Thyroid gland (tissue), 4 donors: Measurements from ENCODE around the gene ARHGAP22. TPM values are rescaled to one million over a fixed set of nuclear protein-coding genes. Genes with fewer than 3 reads are reported as not detected.
A peak's percentile ranks its signal among the peaks of the same experiment; 100 is the strongest.

Source experiments
- DNase-seq, 2 donors: peaks; one replicate each; pipeline ENCODE4 v3.0.0-alpha.2; 2019
- H3K27ac ChIP-seq, 3 donors: fragments of 200-600 bp; sonication (generic); 1 replicate in 2 of 3; 2 replicates in 1 of 3; pipeline ENCODE4 v1.5.1; 2016 to 2019; ENCODE audit warnings: mild to moderate bottlenecking in 1 of 3, moderate library complexity in 1 of 3
- H3K27me3 ChIP-seq: fragments of 200-600 bp; sonication (generic); one replicate; pipeline ENCODE4 v1.5.1; 2019
- H3K36me3 ChIP-seq, 2 donors: fragments of 200-600 bp; sonication (generic); one replicate each; pipeline ENCODE4 v1.5.1; 2016 to 2019
- H3K4me1 ChIP-seq, 2 donors: fragments of 200-600 bp; sonication (generic); one replicate each; pipeline ENCODE4 v1.5.1; 2017 to 2019
- H3K4me3 ChIP-seq, 3 donors: fragments of 200-600 bp; sonication (generic); replicated peaks in 1 of 3; 1 replicate in 2 of 3; 2 replicates in 1 of 3; pipeline ENCODE4 v1.5.1; 2016; ENCODE audit warnings: mild to moderate bottlenecking in 1 of 3
- H3K9me3 ChIP-seq: fragments of 200-600 bp; sonication (generic); one replicate; pipeline ENCODE4 v1.5.1; 2017
- POLR2A ChIP-seq, 2 donors: fragments of 450-650 bp; IDR thresholded peaks; one replicate each; pipeline ENCODE4 v1.6.1; 2017; ENCODE audit warnings: antibody characterized with exemption in 2 of 2, mild to moderate bottlenecking in 2 of 2, moderate library complexity in 1 of 2
- WGBS, 2 donors: methylation state at CpG; one replicate each; pipeline ENCODE4 v1.1.5; 2017; 5-methylcytosine and 5-hydroxymethylcytosine counted together
- intact Hi-C: fragments of 100-400 bp; cut with DNase I; formaldehyde crosslinking; loops from one replicate; pipeline ENCODE4 v1.15.1; 2023
- total RNA-seq, 4 donors: library from RNA; depleted of rRNA; stranded (reverse); fragments of >200 nt; gene quantifications; one replicate each; pipeline ENCODE4 v1.2.3, GENCODE V29; 2016
- TF ChIP-seq, protein P1 (sequence below), 6 experiments: fragments of 200-600 bp in 3 of 6; fragments of 450-650 bp in 3 of 6; sonication (generic) in 3 of 6; IDR thresholded peaks; one replicate each; pipeline ENCODE4 v1.5.1; 2016 to 2019; ENCODE audit warnings: antibody characterized with exemption in 6 of 6, mild to moderate bottlenecking in 2 of 6, inconsistent platforms in 1 of 6, moderate library complexity in 1 of 6

ARHGAP22 gene
- total RNA-seq, 4 donors from 2014 or later: 3.4 to 29.5 (median 19.1) TPM

DNA sequence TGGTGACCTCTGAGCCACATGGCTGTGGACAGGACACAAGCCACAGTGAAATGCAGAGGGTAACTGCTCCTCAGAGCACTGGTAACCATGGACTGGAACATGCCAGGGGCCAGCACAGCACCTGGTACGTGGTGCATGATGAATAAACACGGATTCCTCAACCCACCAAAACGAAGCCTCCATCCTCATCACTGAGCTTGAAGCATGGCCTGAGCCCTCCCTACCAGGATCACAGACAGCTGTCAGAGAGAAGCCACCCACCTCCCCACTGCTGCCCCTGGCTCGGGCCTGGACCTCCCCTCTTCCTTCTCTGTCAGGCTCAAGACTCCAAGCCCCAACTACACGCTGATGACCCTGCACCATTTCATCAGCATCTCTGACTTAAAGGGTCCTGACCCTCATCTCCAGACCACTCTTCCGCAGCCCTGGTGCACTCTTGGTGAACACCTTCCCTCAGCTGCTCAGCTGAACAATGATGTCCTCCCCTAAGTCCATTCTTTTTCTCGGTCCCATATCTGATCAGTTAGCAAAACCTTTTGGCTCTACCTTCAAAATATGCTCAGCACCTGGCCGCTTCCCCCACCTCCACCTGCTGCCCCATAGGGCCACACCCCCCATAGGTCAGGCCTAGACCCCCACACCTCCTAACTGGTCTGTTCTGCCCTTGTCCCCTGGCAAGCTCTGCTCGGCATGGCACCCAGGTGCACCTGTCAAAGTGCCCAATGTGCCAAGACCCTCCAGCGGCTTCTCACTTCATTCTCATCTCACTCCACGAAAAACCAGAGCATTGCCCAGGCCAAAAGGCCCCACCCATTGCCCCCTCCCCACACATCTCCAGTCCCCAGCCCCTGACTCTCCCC, 157.3 kb downstream of the ARHGAP22 start:
- H3K4me3 ChIP-seq: no peak overlapping the region
- H3K27ac ChIP-seq: no peak overlapping the region
- no peak for DNase-seq
- H3K36me3 ChIP-seq: no peaks in the 10 kb centered on the region
- intact Hi-C loops: loop anchor here (10.0 kb wide), 1 partner anchor 207 kb away; no protein-coding TSS in a partner anchor
- TF ChIP-seq, protein P1, sequence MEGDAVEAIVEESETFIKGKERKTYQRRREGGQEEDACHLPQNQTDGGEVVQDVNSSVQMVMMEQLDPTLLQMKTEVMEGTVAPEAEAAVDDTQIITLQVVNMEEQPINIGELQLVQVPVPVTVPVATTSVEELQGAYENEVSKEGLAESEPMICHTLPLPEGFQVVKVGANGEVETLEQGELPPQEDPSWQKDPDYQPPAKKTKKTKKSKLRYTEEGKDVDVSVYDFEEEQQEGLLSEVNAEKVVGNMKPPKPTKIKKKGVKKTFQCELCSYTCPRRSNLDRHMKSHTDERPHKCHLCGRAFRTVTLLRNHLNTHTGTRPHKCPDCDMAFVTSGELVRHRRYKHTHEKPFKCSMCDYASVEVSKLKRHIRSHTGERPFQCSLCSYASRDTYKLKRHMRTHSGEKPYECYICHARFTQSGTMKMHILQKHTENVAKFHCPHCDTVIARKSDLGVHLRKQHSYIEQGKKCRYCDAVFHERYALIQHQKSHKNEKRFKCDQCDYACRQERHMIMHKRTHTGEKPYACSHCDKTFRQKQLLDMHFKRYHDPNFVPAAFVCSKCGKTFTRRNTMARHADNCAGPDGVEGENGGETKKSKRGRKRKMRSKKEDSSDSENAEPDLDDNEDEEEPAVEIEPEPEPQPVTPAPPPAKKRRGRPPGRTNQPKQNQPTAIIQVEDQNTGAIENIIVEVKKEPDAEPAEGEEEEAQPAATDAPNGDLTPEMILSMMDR (IDR thresholded peaks at IDR 0.05): no peak
- no peak for TF ChIP-seq POLR2A (IDR thresholded peaks at IDR 0.05)
- H3K9me3 ChIP-seq: no peaks in the 10 kb centered on the region
- H3K4me1 ChIP-seq: peaks cover 9 to 10% of the 10 kb centered on the region in 2 donors
- no peaks in the 10 kb centered on the region for H3K27me3 ChIP-seq
- 92 to 97% methylated on average over 11 of the region's 11 CpGs for WGBS, 2 donors

DNA sequence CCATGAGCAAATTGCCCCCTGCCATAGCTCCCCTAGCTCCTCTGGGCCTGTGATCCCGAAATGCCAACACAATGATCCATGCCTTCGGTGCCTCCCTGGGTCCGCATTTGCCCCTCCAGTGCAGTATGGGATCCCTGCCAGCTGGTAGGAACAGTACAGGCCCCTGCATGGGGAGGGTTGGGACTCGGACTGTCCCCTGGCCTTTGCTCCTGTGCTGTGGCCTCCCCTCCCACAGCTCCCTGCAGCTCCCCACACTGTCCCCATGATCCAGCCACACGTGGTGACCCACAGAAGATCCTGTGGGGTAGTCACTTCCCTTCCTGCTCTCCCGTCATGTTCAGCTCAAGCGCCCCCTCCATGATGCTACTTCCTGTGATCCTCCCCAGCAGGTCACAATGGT, 158.1 kb downstream of the ARHGAP22 start:
- no peak overlapping the region for H3K4me3 ChIP-seq
- intact Hi-C loops: loop anchor here (10.0 kb wide), 1 partner anchor 208 kb away; no protein-coding TSS in a partner anchor
- H3K27ac ChIP-seq: no peak overlapping the region
- H3K27me3 ChIP-seq: no peaks in the 10 kb centered on the region
- TF ChIP-seq, protein P1 (IDR thresholded peaks at IDR 0.05): no peak
- no peak for TF ChIP-seq POLR2A (IDR thresholded peaks at IDR 0.05)
- no peak for DNase-seq
- H3K4me1 ChIP-seq: peaks cover 9 to 10% of the 10 kb centered on the region in 2 donors
- no peaks in the 10 kb centered on the region for H3K36me3 ChIP-seq
- no peaks in the 10 kb centered on the region for H3K9me3 ChIP-seq
- 91 to 96% methylated on average over 6 to 7 of the region's 7 CpGs for WGBS, 2 donors

DNA sequence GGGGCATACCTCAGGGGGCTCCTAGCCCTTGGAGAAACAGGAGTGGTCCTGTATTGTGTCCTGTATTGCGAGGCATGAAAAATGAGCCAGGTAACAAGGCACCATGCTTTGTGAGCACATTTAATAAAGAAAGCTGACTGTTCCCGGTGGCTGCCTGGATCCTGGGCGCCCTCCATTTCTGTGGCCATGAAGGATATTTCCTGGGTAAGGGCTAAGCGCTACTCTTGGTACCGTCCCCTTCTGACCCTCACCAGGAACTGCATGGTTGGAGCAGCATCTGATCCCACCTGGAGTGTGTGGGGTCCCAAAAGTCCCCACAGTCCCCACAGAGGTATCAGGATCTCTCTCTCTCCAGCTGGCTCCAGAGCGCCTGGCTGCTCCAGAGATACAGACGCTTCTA, 158.9 kb downstream of the ARHGAP22 start:
- no peaks in the 10 kb centered on the region for H3K9me3 ChIP-seq
- intact Hi-C loops: loop anchor here (10.0 kb wide), 1 partner anchor 209 kb away; no protein-coding TSS in a partner anchor
- H3K36me3 ChIP-seq: no peaks in the 10 kb centered on the region
- DNase-seq: no peak
- H3K4me3 ChIP-seq: no peak overlapping the region
- no peak for TF ChIP-seq POLR2A (IDR thresholded peaks at IDR 0.05)
- TF ChIP-seq, protein P1 (IDR thresholded peaks at IDR 0.05): no peak
- peaks cover 9 to 10% of the 10 kb centered on the region in 2 donors for H3K4me1 ChIP-seq
- 83 to 96% methylated on average over 7 of the region's 7 CpGs for WGBS, 2 donors
- H3K27me3 ChIP-seq: no peaks in the 10 kb centered on the region
- H3K27ac ChIP-seq: peak overlapping the region in 1 of 3 donors; percentile 18

DNA sequence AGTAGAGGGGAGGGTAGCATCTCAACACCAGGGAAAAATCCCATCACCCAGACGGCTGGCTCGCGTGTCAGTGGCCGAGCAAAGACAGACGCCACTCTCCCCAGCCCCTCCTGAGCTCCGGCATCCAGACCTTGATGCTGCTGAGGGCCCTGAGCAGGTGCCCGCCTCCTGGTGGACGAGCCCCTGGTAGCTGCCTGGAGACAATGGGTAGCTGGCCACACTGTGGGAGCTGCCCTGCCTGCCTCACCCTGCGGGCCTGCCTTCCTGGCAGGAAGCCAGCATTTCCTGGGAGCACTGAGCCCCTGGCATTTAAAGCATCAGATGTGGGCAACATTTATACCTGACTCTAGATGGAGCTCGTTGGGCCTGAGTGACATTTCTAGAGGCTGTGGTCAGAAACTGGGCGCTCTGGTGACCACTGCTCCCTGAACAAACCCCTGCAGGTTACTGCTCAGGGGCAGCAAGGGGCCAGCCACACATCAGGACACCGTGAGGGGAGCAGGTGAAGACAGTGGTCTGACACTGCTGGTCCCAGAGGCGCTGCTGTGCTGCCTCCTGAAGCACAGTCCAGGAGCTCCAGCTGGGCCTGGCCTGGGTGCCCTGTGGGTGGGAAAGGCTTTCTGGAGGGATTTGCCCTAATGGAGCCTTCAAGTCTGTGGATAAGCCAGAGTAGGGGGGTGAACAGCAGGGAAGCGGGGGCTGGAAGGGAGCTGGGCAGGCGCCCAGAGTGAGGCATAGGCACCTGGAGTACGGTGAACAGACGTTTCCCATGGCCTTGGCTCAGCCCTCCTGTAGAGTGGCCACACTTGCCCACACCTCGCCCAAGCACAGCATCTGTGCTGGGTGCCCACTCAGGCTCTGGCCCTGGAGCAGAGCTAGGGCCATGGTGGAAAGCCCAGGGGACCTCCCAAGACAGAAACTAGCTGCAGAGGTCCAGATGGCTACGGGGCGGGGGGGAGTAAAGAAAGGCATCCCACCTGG, 159.7 kb downstream of the ARHGAP22 start:
- peak; percentile 88 for DNase-seq
- H3K27me3 ChIP-seq: no peaks in the 10 kb centered on the region
- no peak overlapping the region for H3K4me3 ChIP-seq
- peak overlapping the region; percentile 18 to 43 (median 34) for H3K27ac ChIP-seq
- no peaks in the 10 kb centered on the region for H3K9me3 ChIP-seq
- TF ChIP-seq, protein P1 (IDR thresholded peaks at IDR 0.05): peak in 3 of 6 experiments; percentile 32 to 42 (median 36)
- TF ChIP-seq POLR2A (IDR thresholded peaks at IDR 0.05): peak in 1 of 2 donors; percentile 12
- intact Hi-C loops: loop anchor here (10.0 kb wide), 1 partner anchor 210 kb away; no protein-coding TSS in a partner anchor
- WGBS, 2 donors: 69 to 79% methylated on average over 16 to 17 of the region's 20 CpGs
- H3K4me1 ChIP-seq: peaks cover 14% of the 10 kb centered on the region in 2 donors
- H3K36me3 ChIP-seq: no peaks in the 10 kb centered on the region
